K562 (cell line): ENCODE data around the gene SRPK2. TPM values are rescaled to one million over a fixed set of nuclear protein-coding genes. Genes with fewer than 3 reads are reported as not detected.

Source experiments
- ASH1L ChIP-seq: fragments of 450-650 bp; IDR thresholded peaks from 2 replicates; pipeline ENCODE4 v1.6.1; 2018; ENCODE audit warnings: borderline replicate concordance, mild to moderate bottlenecking, low read depth; ENCODE audit not compliant: partially characterized antibody
- ATF6 ChIP-seq: sonication (generic); formaldehyde crosslinking; IDR thresholded peaks from 2 replicates; pipeline ENCODE4 v1.4.0; 2020; ENCODE audit warnings: mild to moderate bottlenecking, missing genetic modification reagents
- CBFA2T3 ChIP-seq: fragments of 450-650 bp; IDR thresholded peaks from 2 replicates; pipeline ENCODE4 v1.6.1; 2017
- E4F1 ChIP-seq: fragments of 250-450 bp; sonication (Bioruptor Pico); IDR thresholded peaks from 2 replicates; pipeline ENCODE4 v1.5.0; 2021; ENCODE audit warnings: mild to moderate bottlenecking, borderline replicate concordance
- EHMT2 ChIP-seq: fragments of 450-650 bp; IDR thresholded peaks from 2 replicates; pipeline ENCODE4 v1.6.1; 2018; ENCODE audit warnings: antibody characterized with exemption
- GTF2F1 ChIP-seq: IDR thresholded peaks from 2 replicates; pipeline ENCODE4 v1.6.1; 2011; ENCODE audit warnings: low read depth, low read length, improper control_type of control experiment
- LARP7 ChIP-seq: fragments of 450-650 bp; IDR thresholded peaks from 2 replicates; pipeline ENCODE4 v1.6.1; 2016
- MCM2 ChIP-seq: fragments of 450-650 bp; IDR thresholded peaks from 2 replicates; pipeline ENCODE4 v1.6.1; 2017; ENCODE audit warnings: low read depth, mild to moderate bottlenecking
- MXD1 ChIP-seq: fragments of 250-450 bp; sonication (Bioruptor Pico); IDR thresholded peaks from 2 replicates; pipeline ENCODE4 v1.8.0; 2021; ENCODE audit warnings: borderline replicate concordance, mild to moderate bottlenecking, moderate library complexity; ENCODE audit not compliant: poor library complexity, severe bottlenecking
- NCOA6 ChIP-seq: fragments of 450-650 bp; IDR thresholded peaks from 2 replicates; pipeline ENCODE4 v1.6.1; 2017; ENCODE audit warnings: mild to moderate bottlenecking
- POLR2B ChIP-seq: fragments of 450-650 bp; IDR thresholded peaks from 2 replicates; pipeline ENCODE4 v1.6.1; 2018; ENCODE audit warnings: low read depth; ENCODE audit not compliant: partially characterized antibody
- SNAPC5 ChIP-seq: fragments of 250-450 bp; sonication (Bioruptor Pico); IDR thresholded peaks from 2 replicates; pipeline ENCODE4 v1.8.0; 2021; ENCODE audit warnings: moderate library complexity, mild to moderate bottlenecking, inconsistent platforms
- SRSF3 ChIP-seq: fragments of 200-400 bp; formaldehyde crosslinking; IDR thresholded peaks from 2 replicates; pipeline ENCODE4 v1.6.1; 2016; ENCODE audit warnings: mild to moderate bottlenecking, low read length, moderate library complexity; ENCODE audit not compliant: insufficient read depth
- UBTF ChIP-seq, 2 experiments: IDR thresholded peaks; 2 replicates each; pipeline ENCODE4 v1.6.1; 2012; ENCODE audit warnings: improper control_type of control experiment in 2 of 2, low read depth in 2 of 2, low read length in 2 of 2, borderline replicate concordance in 1 of 2
- YBX1 ChIP-seq: fragments of 450-650 bp; IDR thresholded peaks from 2 replicates; pipeline ENCODE4 v1.7.1; 2016; ENCODE audit warnings: mild to moderate bottlenecking
- ZHX1 ChIP-seq: fragments of 150-350 bp; conservative IDR thresholded peaks from 2 replicates; pipeline ENCODE4 v1.6.1; 2014; ENCODE audit warnings: low read length
- ZNF212 ChIP-seq: fragments of 450-650 bp; formaldehyde crosslinking; IDR thresholded peaks from 2 replicates; pipeline ENCODE4 v1.4.0; 2020; ENCODE audit warnings: mild to moderate bottlenecking
- ZNF384 ChIP-seq: IDR thresholded peaks from 2 replicates; pipeline ENCODE4 v1.6.1; 2012; ENCODE audit warnings: low read depth, low read length, improper control_type of control experiment
- ZNF584 ChIP-seq: fragments of 200-800 bp; sonication (Bioruptor generic); IDR thresholded peaks from 2 replicates; pipeline ENCODE4 v1.6.1; 2016; ENCODE audit warnings: low read depth, mild to moderate bottlenecking, missing genetic modification characterization, missing compliant biosample characterization
- polyA plus RNA-seq, 8 experiments: library from polyadenylated mRNA; depleted of rRNA in 4 of 8; stranded (reverse) in 5 of 8; unstranded in 3 of 8; fragments of >200 nt; fragmentation: Nextera tagmentation in 2 of 8; fragmentation: Illumina TruSeq in 1 of 8; extraction: Ambion mirVana in 2 of 8; extraction: Trizol in 1 of 8; gene quantifications; 2 replicates each; pipeline versions ENCODE4 v1.2.1 to v1.2.3, GENCODE V29; 2011 to 2014; ENCODE audit warnings: inconsistent platforms in 1 of 8, missing spikeins in 1 of 8
- total RNA-seq, 7 experiments: library from RNA; depleted of rRNA in 6 of 7; stranded (reverse); fragments of >200 nt in 6 of 7; fragmentation: Illumina TruSeq in 2 of 7; extraction: Trizol in 2 of 7; gene quantifications; 2 replicates each; pipeline versions ENCODE4 v1.2.1 to v1.2.3, GENCODE V29; 2011 to 2021; ENCODE audit warnings: low replicate concordance in 1 of 7

Gene SRPK2
- total and polyA plus RNA-seq, 9 of the 15 experiments (the other 6 are each of a cell fraction or from before 2014, with no cell fraction given), result 21.5 to 44.7 (median 33.3) TPM

- TF ChIP-seq UBTF (IDR thresholded peaks at IDR 0.05; ENCODE audit: borderline replicate concordance in 1 of 2, low read depth in 2 of 2, low read length in 2 of 2), result no peak
- TF ChIP-seq LARP7, result no peak
- TF ChIP-seq ASH1L, result no peak
- no peak for TF ChIP-seq ZNF212 (CRISPR knock-in tag)
- TF ChIP-seq YBX1, result no peak
- no peak for TF ChIP-seq ZHX1
- 0 out of 2 replicates have a peak, but pooled peaks have one; percentile 20 for TF ChIP-seq EHMT2
- TF ChIP-seq MCM2, result no peak
- no peak for TF ChIP-seq ZNF384
- TF ChIP-seq GTF2F1, result no peak
- no peak for TF ChIP-seq SRSF3
- peak; percentile 41; the same call in 1 of the 2 replicates for TF ChIP-seq CBFA2T3
- no peak for TF ChIP-seq E4F1 (CRISPR knock-in tag)
- TF ChIP-seq ATF6 (CRISPR knock-in tag), result no peak
- no peak for TF ChIP-seq ZNF584 (CRISPR knock-in tag)
- no peak for TF ChIP-seq SNAPC5 (CRISPR knock-in tag)
- no peak for TF ChIP-seq MXD1 (CRISPR knock-in tag)
- no peak for TF ChIP-seq POLR2B
- no peak for TF ChIP-seq NCOA6
Observed at GRCh38 chr7:105376908-105377533, 11.7 kb downstream of the SRPK2 start (continued).
